GM19043 (cell line): Measurements from ENCODE around the gene NKAIN2.
"Not testable (repeated sequence)": the region's sequence is repeated elsewhere in the genome, so short reads cannot be mapped to it uniquely, and the experiment has no call there.

ENCODE experiments used
- ATAC-seq: cut with Tn5 transposase; IDR thresholded peaks from one replicate; pipeline ENCODE4 v1.9.1; 2021; ENCODE audit warnings: low read depth; ENCODE audit not compliant: unreplicated experiment

The NKAIN2 gene

DNA sequence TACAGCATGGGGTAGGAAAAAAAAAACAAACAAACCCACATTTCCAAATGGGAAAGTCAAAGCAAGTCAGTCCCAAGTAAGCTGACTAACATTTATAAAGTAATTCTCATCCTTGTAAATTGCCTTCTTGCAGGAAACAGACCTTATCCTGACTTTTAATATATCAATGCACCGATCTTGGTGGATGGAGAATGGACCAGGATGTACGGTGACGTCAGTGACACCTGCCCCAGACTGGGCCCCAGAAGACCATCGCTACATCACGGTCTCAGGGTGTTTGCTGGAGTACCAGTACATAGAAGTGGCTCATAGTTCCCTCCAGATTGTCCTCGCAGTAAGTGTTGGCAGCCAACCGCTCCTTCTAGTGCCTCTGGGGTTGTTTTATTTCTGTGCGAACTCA, 854.4 kb downstream of the NKAIN2 start:
- ATAC-seq: no peak

GRCh38 chr6:124659427-124659826, 855.8 kb downstream of the NKAIN2 start:
- no peak for ATAC-seq

GRCh38 chr6:124660185-124660584, 856.5 kb downstream of the NKAIN2 start:
- ATAC-seq: no peak

DNA sequence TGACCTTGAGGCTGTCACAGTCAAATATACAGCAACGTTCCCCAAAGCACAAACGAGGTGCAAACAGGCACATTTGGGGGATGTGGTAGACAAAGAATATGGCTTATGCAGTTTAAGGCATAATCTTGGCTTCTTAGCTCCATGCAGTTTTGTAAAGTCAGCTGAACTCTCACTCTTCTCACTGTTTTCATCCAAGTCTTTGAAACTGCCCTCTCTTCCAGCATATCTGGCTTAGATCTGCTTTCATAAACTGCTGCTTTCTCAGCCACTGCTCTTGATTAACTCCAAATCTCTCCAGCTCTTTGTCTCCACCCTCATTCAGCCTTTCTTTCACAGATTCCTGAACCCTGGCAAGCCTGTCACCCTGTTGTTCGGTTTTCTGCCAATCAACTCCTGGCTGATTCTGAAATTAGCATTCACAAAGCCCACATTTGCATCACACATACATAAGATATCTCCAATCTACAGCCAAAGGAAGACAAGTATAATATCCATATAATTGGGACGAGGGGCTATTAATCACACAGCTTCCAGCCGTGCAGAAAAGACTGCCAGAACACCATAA, 857.5 kb downstream of the NKAIN2 start:
- no peak for ATAC-seq

GRCh38 chr6:124668028-124668427, 864.4 kb downstream of the NKAIN2 start:
- no peak for ATAC-seq

- no peak for ATAC-seq
Measured at GRCh38 chr6:124669713-124670480, 866.2 kb downstream of the NKAIN2 start.

GRCh38 chr6:124670801-124671200, 867.1 kb downstream of the NKAIN2 start:
- ATAC-seq: no peak

DNA sequence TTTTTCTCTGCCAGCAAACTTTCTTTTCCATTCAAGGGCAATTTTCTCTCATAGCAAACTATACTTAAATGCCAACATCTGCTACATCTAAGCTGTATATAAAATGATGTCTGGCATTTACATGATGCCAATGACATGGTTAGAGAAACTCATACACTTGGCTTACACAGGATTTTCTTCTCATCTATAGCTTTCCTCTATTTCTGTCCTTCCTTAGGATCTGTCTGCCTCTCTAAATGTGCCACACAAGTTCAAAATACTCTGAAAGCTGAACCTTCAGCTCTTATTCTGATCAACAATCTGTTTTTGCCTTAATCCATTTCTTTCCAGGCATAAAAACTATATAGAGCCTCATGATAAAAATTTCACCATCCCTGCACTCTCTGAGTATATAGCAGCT, 867.7 kb downstream of the NKAIN2 start:
- no peak for ATAC-seq

GRCh38 chr6:124674042-124674441, 870.4 kb downstream of the NKAIN2 start:
- no peak for ATAC-seq

DNA sequence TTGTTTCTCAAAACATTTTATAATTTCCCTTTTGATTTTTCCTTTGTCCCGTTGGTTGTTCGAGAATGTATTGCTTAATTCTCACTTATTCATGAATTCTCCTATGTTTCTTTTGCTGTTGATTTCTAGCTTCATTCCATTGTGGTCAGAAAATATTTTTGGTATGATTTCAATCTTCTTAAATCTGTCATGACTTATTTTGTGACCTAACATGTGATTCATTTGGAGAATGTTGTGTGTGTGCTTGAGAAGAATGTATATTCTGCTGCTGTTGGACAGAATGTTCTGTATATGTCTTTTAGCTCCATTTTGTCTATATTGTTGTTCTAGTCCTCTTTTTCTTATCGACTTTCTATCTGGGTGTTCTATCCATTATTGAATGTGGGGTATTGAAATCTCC, 872.4 kb downstream of the NKAIN2 start:
- no peak for ATAC-seq

- no peak for ATAC-seq
Measured at GRCh38 chr6:124677874-124678273, 874.2 kb downstream of the NKAIN2 start.

- ATAC-seq: no peak
Measured at GRCh38 chr6:124679387-124679786, 875.7 kb downstream of the NKAIN2 start.

DNA sequence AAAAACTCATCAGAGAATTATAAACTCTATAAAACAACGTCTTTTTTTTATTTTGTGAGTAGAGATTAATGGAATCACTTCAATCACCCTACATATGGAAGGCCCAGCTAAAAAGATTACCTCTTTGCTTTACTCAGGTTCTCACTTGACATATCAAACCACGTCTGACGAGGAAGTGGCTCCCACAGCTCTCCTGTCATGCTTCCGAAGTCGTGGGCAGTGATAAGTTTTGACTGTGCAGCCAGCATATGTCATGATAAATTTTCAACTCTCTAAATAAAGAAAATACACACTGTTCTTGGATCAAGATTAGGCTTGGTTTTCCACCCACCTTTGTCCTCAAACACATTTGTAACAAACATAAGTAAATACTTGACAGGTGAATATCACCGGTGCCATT, 879.1 kb downstream of the NKAIN2 start:
- ATAC-seq: no peak

GRCh38 chr6:124683507-124683906, 879.8 kb downstream of the NKAIN2 start:
- ATAC-seq: no peak

DNA sequence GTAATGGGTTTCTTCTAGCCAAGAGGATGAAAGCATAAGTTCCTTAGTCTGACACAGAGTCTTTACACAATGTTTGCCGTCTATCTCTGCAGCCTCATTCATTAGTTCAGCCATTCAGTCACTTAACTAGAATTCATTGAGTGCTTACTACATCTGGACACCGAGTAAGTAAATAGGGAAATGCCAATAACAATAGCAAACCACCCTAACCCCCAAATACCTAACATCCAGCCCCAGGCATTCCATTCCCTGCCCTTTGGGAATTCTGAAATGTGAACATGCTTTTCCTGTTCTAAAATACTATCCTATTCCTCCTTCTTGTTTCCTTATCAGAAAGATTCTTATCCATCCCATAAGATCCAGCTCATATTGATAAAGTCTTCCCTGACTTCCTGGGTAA, 881.0 kb downstream of the NKAIN2 start:
- ATAC-seq: no peak

GRCh38 chr6:124688369-124688768, 884.7 kb downstream of the NKAIN2 start:
- no peak for ATAC-seq

- ATAC-seq: no peak
Measured at GRCh38 chr6:124694139-124694705, 890.6 kb downstream of the NKAIN2 start.

DNA sequence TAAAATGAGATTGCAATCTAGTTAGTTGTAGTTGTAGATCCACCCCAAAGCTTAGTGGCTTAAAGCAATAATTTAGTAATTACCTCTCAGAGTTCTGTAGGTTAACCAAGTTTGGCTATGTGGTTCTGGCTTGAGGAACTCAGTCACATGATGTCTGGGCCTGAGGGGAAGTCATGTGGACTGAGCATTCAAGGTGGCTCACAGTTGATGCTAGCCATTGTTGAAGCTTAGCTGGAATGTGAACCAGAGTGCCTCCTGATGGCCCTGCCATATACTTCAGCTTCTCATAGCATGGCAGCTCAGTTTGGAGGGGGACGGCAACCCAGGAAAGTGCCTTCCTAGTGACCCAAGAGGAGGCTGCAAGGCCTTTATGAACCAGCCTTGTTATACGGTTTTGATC, 895.4 kb downstream of the NKAIN2 start:
- ATAC-seq: no peak

DNA sequence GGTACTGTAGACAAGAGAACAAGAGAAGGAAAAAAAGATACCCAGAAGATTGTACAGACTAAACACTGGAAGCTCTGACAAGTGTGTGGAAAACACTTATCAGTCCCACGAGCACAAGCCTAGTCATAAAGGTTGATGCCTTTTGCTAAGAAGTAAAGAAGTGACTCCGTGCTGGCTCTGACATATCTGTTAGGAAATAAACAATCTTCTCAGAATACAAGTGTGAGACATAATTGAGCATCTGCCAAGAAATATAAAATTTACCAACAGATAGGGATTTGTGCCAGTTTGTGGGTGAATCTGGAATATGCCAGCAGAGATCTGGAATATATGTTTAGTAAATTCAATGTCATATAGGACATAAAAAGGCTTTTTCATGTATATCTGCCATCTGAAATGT, 899.9 kb downstream of the NKAIN2 start:
- ATAC-seq: no peak

DNA sequence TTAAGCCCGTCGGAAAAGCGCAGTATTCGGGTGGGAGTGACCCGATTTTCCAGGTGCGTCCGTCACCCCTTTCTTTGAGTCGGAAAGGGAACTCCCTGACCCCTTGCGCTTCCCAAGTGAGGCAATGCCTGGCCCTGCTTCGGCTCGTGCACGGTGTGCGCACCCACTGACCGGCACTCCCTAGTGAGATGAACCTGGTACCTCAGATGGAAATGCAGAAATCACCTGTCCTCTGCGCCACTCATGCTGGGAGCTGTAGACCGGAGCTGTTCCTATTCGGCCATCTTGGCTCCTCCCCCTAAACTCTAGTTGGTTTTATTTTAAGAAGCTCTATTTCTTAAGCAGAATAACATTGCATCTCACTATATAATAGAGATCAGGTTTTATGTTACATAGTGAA, 908.9 kb downstream of the NKAIN2 start:
- ATAC-seq: not testable (repeated sequence)

- no peak for ATAC-seq
Measured at GRCh38 chr6:124714728-124715127, 911.1 kb downstream of the NKAIN2 start.

DNA sequence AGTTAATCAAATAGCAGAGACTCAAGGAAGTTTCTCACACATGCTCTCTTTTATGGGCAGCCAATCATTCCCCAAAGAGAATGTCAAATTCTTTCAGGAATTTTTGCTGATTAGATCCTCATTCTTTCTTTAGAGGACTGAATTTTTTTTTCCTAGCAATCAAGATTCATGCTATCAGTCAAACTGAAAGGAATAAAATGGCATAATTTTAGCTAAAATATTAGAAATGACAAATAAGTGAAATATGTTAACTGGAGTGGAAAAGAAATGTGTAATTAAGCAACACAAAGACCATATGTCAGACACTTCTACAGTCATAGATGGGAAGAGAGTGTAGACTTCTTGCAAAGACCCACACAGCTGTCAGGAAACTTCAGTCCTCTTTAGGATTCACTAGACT, 916.2 kb downstream of the NKAIN2 start:
- ATAC-seq: no peak
